ENCODE data around the gene HLA-DOB.

DNA sequence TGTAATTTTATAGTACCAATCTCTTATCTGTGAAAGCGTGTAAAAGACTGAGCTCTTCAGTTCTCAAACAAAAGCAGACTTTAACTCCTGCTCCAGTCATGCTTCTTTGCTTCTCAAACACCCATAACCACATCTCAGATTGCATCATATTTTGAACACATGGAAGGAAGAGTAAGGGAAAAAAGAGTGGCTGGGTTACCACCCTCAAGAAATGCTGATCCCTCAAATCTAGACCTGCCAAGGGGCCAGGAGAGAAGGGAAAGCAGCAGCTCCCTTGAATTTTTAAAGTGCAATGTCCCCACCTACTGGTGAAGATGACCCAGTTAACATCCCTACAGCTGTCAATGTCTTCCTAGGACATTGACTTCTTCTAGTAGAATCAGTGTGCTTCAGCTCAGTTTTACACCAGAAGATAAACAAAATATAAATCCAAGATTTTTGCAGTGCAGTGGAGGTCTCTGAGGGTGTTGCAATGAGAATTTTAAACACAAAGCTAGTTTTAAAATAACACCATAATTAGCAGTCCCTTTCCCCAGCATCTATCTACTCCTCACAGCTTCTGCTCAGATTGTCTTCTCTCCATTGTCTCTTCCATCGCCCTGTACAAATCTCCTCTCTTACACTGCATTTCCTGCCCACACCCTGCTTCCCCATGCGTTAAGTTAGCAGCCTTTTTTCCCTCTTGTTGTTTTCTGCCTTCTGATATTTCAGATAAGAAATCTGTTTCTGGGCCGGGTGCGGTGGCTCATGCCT is 30.8 kb downstream of the HLA-DOB start:
- TF ChIP-seq, protein P1, sequence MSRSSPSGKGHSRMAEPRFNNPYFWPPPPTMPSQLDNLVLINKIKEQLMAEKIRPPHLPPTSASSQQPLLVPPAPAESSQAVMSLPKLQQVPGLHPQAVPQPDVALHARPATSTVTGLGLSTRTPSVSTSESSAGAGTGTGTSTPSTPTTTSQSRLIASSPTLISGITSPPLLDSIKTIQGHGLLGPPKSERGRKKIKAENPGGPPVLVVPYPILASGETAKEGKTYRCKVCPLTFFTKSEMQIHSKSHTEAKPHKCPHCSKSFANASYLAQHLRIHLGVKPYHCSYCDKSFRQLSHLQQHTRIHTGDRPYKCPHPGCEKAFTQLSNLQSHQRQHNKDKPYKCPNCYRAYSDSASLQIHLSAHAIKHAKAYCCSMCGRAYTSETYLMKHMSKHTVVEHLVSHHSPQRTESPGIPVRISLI (CRISPR knock-in tag; IDR thresholded peaks at IDR 0.05; ENCODE audit: borderline replicate concordance), result no peak
- no peak for TF ChIP-seq ATF1 (CRISPR knock-in tag; IDR thresholded peaks at IDR 0.05)
- no peak for TF ChIP-seq ZNF382 (CRISPR knock-in tag; IDR thresholded peaks at IDR 0.05; ENCODE audit: borderline replicate concordance)
- TF ChIP-seq TARDBP (CRISPR knock-in tag; IDR thresholded peaks at IDR 0.05), result no peak

All from HepG2 (cell line).